GM12872 (cell line): Measurements from ENCODE around the gene LIN28A.

ENCODE experiments used
- CTCF ChIP-seq: IDR thresholded peaks from 3 replicates; pipeline ENCODE4 v1.5.1; 2011; ENCODE audit warnings: low read depth, mild to moderate bottlenecking, low read length, moderate library complexity; ENCODE audit not compliant: insufficient read depth

Gene LIN28A

DNA sequence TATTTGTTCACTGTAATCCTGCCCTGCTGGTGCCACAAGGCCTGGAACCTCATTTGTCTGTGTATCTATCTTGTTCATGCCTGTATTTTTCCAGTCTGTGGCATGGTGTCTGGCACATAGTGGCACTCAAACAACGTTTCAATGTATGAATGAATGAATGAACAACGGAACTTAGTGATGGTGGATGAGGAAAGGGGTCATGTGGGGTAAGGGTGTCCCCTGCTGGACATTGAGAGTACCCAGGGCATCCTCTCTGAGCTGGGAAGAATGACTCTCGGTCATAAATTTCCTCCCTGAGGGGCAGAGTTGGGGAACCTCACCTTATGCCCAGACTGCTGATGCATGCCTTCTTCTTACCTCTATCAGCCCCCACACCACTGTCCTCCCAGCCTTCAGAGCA lies 19.2 kb upstream of the LIN28A start:
- peak; percentile 69 for TF ChIP-seq CTCF

DNA sequence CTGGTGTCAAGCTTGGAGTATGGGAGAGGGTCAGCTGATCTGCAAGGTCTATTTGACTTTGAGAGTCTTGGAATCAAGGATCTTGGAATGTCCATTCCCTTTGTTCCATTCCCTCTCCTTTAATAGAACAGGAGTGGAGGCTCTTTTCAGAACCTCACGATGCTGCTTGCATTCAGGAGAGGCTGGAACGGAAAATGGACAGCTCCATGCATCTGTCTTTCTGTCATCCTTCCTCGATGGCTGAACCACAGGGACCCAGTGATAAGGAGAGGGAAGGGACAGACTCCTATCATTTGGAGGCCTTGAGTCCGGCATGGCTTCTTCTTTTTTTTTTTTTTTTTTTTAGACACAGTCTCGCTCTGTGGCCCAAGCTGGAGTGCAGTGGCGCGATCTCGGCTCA lies 14.9 kb upstream of the LIN28A start:
- TF ChIP-seq CTCF = no peak

DNA sequence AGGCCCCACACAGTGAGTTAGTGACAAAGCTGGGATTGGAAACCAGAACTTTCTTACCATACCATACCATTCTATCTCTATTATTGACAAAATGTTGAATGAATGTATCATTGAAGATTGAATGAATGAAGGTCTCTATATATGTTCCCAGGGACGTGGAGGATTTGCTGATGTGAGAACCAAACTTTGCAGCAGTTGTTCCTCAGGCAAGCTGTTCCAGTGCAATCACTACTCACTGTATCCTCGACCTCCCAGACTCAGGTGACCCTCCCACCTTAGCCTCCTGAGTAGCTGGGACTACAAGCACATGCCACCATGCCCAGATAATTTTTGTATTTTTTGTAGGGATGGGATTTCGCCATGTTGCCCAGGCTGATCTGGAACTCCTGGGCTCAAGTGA lies 11.6 kb upstream of the LIN28A start:
- TF ChIP-seq CTCF = no peak

GRCh38 chr1:26401891-26402290 lies 8.7 kb upstream of the LIN28A start:
- TF ChIP-seq CTCF = no peak

GRCh38 chr1:26403656-26404055 lies 7.0 kb upstream of the LIN28A start:
- no peak for TF ChIP-seq CTCF

GRCh38 chr1:26404641-26405040 lies 6.0 kb upstream of the LIN28A start:
- TF ChIP-seq CTCF = no peak

GRCh38 chr1:26405281-26405915 lies 5.2 kb upstream of the LIN28A start:
- no peak for TF ChIP-seq CTCF
